Left ventricle myocardium inferior (tissue), 1 donor: ENCODE data around the gene MAP3K10. TPM values are rescaled to one million over a fixed set of nuclear protein-coding genes. Genes with fewer than 3 reads are reported as not detected.
"Not testable (repeated sequence)": the region's sequence is repeated elsewhere in the genome, so short reads cannot be mapped to it uniquely, and the experiment has no call there.

ENCODE experiments used
- DNase-seq: peaks from one replicate; pipeline ENCODE4 v3.0.0-alpha.2; 2020
- H3K27ac ChIP-seq: fragments of 200-600 bp; replicated peaks from 2 replicates; pipeline ENCODE4 v1.8.0; 2021
- H3K27me3 ChIP-seq: fragments of 200-600 bp; 2 replicates; pipeline ENCODE4 v1.8.0; 2021; ENCODE audit warnings: low read depth
- H3K36me3 ChIP-seq: fragments of 200-600 bp; 2 replicates; pipeline ENCODE4 v1.8.0; 2021
- H3K4me1 ChIP-seq: fragments of 200-600 bp; 2 replicates; pipeline ENCODE4 v1.8.0; 2021
- H3K4me3 ChIP-seq: fragments of 200-600 bp; 2 replicates; pipeline ENCODE4 v1.8.0; 2021; ENCODE audit warnings: mild to moderate bottlenecking, moderate library complexity
- H3K9me3 ChIP-seq: fragments of 200-600 bp; replicated peaks from 2 replicates; pipeline ENCODE4 v1.8.0; 2021
- CTCF ChIP-seq: fragments of 200-600 bp; IDR thresholded peaks from 2 replicates; pipeline ENCODE4 v1.8.0; 2021; ENCODE audit warnings: antibody characterized with exemption, mild to moderate bottlenecking, borderline replicate concordance
- intact Hi-C: fragments of 100-400 bp; cut with micrococcal nuclease; formaldehyde crosslinking; loops from one replicate; pipeline ENCODE4 v1.11.0; 2022
- total RNA-seq: library from RNA; stranded (reverse); fragmentation: NEBNext Ultra II Directional; extraction: Animal tissue kit (Norgen Biotek cat#: 25700); gene quantifications from one replicate; pipeline ENCODE4 v1.2.1, GENCODE V29; 2021
- donor health status: DM: no; HTN: yes; CAD: no; lungs with severe emphysema.

Gene MAP3K10
- total RNA-seq, 1 donor from 2014 or later = 17.1 TPM

- H3K36me3 ChIP-seq = peaks cover 18% of the 10 kb centered on the region
- DNase-seq = no peak
- H3K27ac ChIP-seq = no peak overlapping the region
- TF ChIP-seq CTCF = no peak
- no peaks in the 10 kb centered on the region for H3K9me3 ChIP-seq
- peaks cover 7% of the 10 kb centered on the region for H3K4me1 ChIP-seq
- peaks cover 58% of the 10 kb centered on the region for H3K27me3 ChIP-seq
- intact Hi-C loops = no loop called here
- no peak overlapping the region for H3K4me3 ChIP-seq
Observed at GRCh38 chr19:40216013-40216776, 25.0 kb downstream of the MAP3K10 start.

DNA sequence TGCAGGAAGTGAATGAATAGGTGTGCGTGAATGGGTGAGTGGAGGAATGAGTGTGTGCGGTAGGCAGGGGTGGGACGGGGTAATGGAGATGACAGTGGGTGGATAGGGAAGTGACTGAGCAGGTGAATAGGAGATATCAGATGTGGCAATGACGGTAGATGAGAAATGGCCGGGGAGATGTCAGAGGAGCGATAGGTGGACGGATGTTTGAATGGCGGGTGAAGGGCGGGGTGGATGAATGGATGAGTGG, 25.5 kb downstream of the MAP3K10 start:
- no peak for DNase-seq
- Histone ChIP-seq H3K27ac (no peak overlapping the region), H3K9me3 (no peaks in the 10 kb centered on the region), H3K36me3 (peaks cover 14% of the 10 kb centered on the region), H3K4me3 (no peak overlapping the region), H3K27me3 (peaks cover 58% of the 10 kb centered on the region), H3K4me1 (peaks cover 7% of the 10 kb centered on the region)
- intact Hi-C loops = no loop called here
- no peak for TF ChIP-seq CTCF

- DNase-seq = no peak
- Histone ChIP-seq H3K27me3 (peaks cover 59% of the 10 kb centered on the region), H3K27ac (no peak overlapping the region), H3K9me3 (no peaks in the 10 kb centered on the region), H3K4me3 (no peak overlapping the region), H3K4me1 (peaks cover 7% of the 10 kb centered on the region), H3K36me3 (peaks cover 8% of the 10 kb centered on the region)
- intact Hi-C loops = no loop called here
- TF ChIP-seq CTCF = peak; percentile 37
Observed at GRCh38 chr19:40217027-40217810, 26.0 kb downstream of the MAP3K10 start.

GRCh38 chr19:40217934-40218890, 27.0 kb downstream of the MAP3K10 start, which contains the start of gene TTC9B:
TTC9B (minus strand) TSS chr19:40218384; CDS start chr19:40218381, 3 bp downstream.
- Histone ChIP-seq H3K36me3 (no peaks in the 10 kb centered on the region), H3K4me1 (peaks cover 9% of the 10 kb centered on the region), H3K9me3 (no peaks in the 10 kb centered on the region), H3K4me3 (no peak within 1 kb of the TSS), H3K27ac (no peak within 1 kb of the TSS), H3K27me3 (peaks cover 69% of the 10 kb centered on the region)
- no peak for DNase-seq
- intact Hi-C loops = no loop called here
- TF ChIP-seq CTCF = no peak

- Histone ChIP-seq H3K4me1 (peaks cover 12% of the 10 kb centered on the region), H3K27me3 (peaks cover 77% of the 10 kb centered on the region)
- H3K4me3 ChIP-seq, H3K36me3 ChIP-seq, DNase-seq, H3K9me3 ChIP-seq, intact Hi-C loops, H3K27ac ChIP-seq: not testable (repeated sequence)
Observed at GRCh38 chr19:40219029-40219428, 27.8 kb downstream of the MAP3K10 start.
